AG04449 (cell line): ENCODE measurements around the gene PGM3.

Source experiments
- CTCF ChIA-PET: fragments of 350-600 bp; formaldehyde crosslinking; extraction: SDS; loops from one replicate; lab custom pipeline; 2021; ENCODE audit warnings: antibody characterized with exemption; lab: Yijun Ruan, JAX
- POLR2A ChIA-PET: fragments of 400-600, 350-600 bp; formaldehyde crosslinking; extraction: SDS; loops from one replicate; lab custom pipeline; 2020; ENCODE audit warnings: antibody characterized with exemption, inconsistent platforms; lab: Yijun Ruan, JAX
- DNase-seq: peaks from one replicate; pipeline ENCODE4 v3.0.0-alpha.2; 2010; ENCODE audit warnings: low read depth, low spot score
- H3K4me3 ChIP-seq: 2 replicates; pipeline ENCODE4 v1.5.1; 2011; ENCODE audit warnings: low read depth, mild to moderate bottlenecking, control low read depth, low read length
- TF ChIP-seq, protein P1 (sequence below): IDR thresholded peaks from one replicate; pipeline ENCODE4 v1.5.1; 2011; ENCODE audit warnings: mild to moderate bottlenecking, moderate library complexity, low read length, control low read depth, inconsistent platforms; ENCODE audit not compliant: insufficient read depth; ENCODE audit errors: missing control alignments

Gene PGM3, protein sequence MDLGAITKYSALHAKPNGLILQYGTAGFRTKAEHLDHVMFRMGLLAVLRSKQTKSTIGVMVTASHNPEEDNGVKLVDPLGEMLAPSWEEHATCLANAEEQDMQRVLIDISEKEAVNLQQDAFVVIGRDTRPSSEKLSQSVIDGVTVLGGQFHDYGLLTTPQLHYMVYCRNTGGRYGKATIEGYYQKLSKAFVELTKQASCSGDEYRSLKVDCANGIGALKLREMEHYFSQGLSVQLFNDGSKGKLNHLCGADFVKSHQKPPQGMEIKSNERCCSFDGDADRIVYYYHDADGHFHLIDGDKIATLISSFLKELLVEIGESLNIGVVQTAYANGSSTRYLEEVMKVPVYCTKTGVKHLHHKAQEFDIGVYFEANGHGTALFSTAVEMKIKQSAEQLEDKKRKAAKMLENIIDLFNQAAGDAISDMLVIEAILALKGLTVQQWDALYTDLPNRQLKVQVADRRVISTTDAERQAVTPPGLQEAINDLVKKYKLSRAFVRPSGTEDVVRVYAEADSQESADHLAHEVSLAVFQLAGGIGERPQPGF

DNA sequence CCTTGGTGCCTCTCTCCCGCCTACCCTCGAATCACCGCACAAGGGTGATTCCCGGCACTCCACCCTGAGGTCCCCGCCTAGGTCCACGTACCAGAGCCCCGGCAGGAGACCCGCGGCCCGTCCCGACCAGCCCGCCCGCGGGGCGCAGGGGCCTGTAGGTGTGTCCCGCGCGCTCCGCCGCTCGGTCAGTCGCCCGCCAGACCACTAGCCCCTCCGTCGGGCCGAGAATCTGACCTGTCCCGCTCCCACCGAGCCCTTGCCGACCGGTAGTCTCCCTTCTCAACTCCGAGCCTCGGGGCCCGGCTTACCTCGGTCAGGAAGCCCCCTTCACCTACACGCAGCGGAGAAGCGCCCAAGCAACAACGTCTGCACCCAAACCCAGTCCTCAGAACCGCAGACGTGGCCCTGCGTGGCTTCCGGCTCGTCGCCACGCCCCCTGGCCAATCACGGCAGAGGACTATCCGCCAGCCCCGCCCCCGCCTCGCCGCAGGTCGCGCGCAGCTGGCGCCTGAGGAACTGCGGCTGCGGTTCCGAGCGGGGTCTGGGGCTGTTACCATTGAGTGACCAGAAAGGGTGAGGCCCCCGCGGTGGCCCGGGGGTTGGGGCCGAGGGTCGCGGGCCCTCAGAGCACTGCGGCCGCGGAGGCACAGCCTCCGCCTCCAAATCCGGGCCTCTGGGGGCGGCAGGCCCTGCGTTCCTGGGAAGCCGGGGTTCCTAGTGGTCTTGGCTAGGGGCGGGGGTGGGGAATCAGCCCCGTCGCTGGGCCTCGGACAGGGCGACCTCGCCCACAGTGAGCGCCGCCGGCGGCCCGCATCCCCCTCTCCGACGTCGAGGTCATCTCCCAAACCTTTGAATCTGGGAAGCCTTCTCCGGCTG is at the start of gene PGM3, which contains the start of gene RWDD2A:
TSS of gene PGM3 (minus strand) at position 395 of the 876 bp plus-strand sequence. CDS start 2,253 bp downstream, outside the sequence.
TSS of gene RWDD2A (plus strand) at position 487 of the 876 bp plus-strand sequence. CDS start 1,095 bp downstream, outside the sequence.
- ChIA-PET CTCF (interaction anchor here (0.6 to 1.8 kb wide), 5 partner anchors 17 to 320 kb away, joined by 3 to 7 read pairs (median 4); partner anchors contain the start of gene UBE3D), POLR2A (interaction anchor here (0.7 to 1.0 kb wide), 2 partner anchors 10 to 126 kb away, joined by 4 read pairs; no protein-coding TSS in a partner anchor)
- no peak for DNase-seq
- TF ChIP-seq, protein P1, sequence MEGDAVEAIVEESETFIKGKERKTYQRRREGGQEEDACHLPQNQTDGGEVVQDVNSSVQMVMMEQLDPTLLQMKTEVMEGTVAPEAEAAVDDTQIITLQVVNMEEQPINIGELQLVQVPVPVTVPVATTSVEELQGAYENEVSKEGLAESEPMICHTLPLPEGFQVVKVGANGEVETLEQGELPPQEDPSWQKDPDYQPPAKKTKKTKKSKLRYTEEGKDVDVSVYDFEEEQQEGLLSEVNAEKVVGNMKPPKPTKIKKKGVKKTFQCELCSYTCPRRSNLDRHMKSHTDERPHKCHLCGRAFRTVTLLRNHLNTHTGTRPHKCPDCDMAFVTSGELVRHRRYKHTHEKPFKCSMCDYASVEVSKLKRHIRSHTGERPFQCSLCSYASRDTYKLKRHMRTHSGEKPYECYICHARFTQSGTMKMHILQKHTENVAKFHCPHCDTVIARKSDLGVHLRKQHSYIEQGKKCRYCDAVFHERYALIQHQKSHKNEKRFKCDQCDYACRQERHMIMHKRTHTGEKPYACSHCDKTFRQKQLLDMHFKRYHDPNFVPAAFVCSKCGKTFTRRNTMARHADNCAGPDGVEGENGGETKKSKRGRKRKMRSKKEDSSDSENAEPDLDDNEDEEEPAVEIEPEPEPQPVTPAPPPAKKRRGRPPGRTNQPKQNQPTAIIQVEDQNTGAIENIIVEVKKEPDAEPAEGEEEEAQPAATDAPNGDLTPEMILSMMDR = no peak
- peak within 1 kb of the TSS; percentile 91 for H3K4me3 ChIP-seq

DNA sequence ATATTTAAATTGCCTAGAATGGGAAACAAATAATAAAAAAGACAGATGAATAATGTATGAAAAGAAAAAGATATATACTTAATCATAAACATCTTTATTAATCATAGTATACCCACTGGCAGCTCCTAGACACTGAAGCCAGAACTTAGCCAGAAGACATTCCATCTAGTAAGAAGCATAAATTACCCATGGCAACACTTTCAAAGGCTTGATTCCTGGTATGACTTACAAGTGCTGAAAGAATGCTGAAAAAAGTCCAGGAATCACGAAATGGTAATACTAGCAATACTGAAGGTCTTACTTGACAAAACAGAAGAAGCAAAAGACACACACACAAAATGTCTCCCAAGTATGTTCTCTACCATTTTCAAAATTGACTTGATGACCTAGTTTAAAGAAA is 38.1 kb upstream of the PGM3 start:
- CTCF ChIA-PET = interaction anchor here (0.8 to 5.0 kb wide), 6 partner anchors 9 to 283 kb away, joined by 3 to 52 read pairs (median 16); partner anchors contain the start of genes DOP1A, PRSS35 and UBE3D
- POLR2A ChIA-PET = no interaction called here
- H3K4me3 ChIP-seq = no peak overlapping the region
- DNase-seq = peak; percentile 85
- TF ChIP-seq, protein P1 = no peak

DNA sequence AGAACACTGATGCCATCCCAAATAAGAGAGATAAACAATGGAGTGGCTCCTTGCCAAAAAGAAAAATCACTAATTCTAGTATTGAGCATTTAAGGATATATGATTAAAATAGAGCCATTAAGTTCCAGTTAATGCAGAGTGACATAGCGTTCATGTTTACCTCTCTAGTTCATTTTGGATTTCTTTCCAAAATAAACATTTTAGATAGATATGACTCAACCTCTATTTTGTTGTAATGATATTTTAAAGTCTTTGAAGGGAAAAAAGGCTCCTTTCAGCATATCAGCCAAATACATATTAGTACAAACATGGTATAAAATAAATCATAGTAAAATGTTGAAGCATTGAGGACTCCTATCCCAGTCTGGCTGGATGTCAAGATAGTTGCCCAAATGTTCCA is 33.5 kb upstream of the PGM3 start:
- CTCF ChIA-PET = interaction anchor here (2.7 to 5.0 kb wide), 3 partner anchors 10 to 287 kb away, joined by 11 to 52 read pairs (median 24); partner anchors contain the start of genes DOP1A, PRSS35 and UBE3D
- TF ChIP-seq, protein P1 = no peak
- no peak overlapping the region for H3K4me3 ChIP-seq
- POLR2A ChIA-PET = no interaction called here
- no peak for DNase-seq

DNA sequence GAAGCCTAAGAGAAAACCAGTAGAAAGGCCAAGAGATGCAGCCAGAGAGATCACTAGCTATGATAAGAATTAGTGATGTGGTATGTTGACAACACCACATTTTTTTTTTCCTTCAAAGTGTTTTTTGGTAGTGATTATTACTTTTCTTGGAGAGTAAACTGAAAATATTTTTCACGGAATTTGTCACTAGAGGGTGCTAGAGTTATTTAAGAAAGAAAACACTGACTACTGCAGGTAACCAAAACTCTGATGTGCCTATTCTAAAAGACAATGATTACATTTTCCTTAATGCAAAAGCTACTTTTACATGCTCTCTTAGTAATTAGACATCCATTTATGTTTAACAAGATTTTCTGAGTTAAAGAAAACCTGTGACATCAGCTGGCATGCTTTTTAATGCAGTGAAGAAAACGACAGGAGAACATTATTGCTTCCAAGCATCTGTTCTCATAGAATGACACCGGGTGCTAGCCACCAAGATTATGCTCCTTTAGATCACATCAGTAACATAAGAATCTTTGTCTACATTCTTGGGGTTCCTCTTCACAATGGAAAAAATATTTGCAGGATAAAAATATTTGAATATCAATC is 28.9 kb upstream of the PGM3 start:
- ChIA-PET POLR2A (no interaction called here), CTCF (interaction anchor here (0.6 to 14.2 kb wide), 38 partner anchors 8 to 357 kb away, joined by 3 to 493 read pairs (median 4); partner anchors contain the start of genes DOP1A, PRSS35 and UBE3D)
- DNase-seq = no peak
- TF ChIP-seq, protein P1 = peak; percentile 4
- H3K4me3 ChIP-seq = no peak overlapping the region

DNA sequence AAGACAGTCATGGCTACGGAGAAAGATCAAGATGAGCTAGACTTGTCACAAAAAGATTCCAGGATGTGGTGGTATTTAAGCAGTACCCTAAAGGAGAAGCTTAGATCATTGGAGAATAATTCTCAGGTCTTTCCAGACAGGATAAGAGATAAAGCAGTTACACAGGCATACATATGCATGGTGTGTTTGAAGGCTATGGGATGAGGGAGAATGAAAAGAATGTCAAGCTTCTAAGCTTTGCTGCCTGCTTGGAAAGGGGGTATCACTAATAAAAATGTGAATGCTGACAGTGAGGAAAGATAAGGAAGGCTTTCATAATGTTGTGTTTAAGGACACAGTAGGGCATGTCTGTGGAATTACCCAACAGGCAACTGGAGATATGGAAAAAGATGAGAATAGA is 28.2 kb upstream of the PGM3 start:
- ChIA-PET POLR2A (no interaction called here), CTCF (interaction anchor here (1.2 to 14.2 kb wide), 20 partner anchors 9 to 358 kb away, joined by 3 to 493 read pairs (median 6); partner anchors contain the start of genes DOP1A, PRSS35 and UBE3D)
- no peak overlapping the region for H3K4me3 ChIP-seq
- TF ChIP-seq, protein P1 = no peak
- no peak for DNase-seq
